ENCODE data around the gene MAB21L4.

The MAB21L4 gene

GRCh38 chr2:240893363-240893844 lies 2.6 kb downstream of the MAB21L4 start:
- DNase-seq, result no peak

- no peak for DNase-seq
Measured at GRCh38 chr2:240892925-240893324, 3.0 kb downstream of the MAB21L4 start.

- no peak for DNase-seq
Measured at GRCh38 chr2:240892356-240892755, 3.6 kb downstream of the MAB21L4 start.

- no peak for DNase-seq
Measured at GRCh38 chr2:240891492-240892340, 4.2 kb downstream of the MAB21L4 start.

- DNase-seq, result no peak
Measured at GRCh38 chr2:240890691-240891090, 5.3 kb downstream of the MAB21L4 start.

- DNase-seq, result no peak
Measured at GRCh38 chr2:240889601-240890560, 6.1 kb downstream of the MAB21L4 start.

GRCh38 chr2:240888890-240889573 lies 6.9 kb downstream of the MAB21L4 start:
- DNase-seq, result no peak

GRCh38 chr2:240888130-240888889 lies 7.6 kb downstream of the MAB21L4 start:
- DNase-seq, result no peak

GRCh38 chr2:240887631-240888030 lies 8.3 kb downstream of the MAB21L4 start:
- no peak for DNase-seq

GRCh38 chr2:240886678-240887609 lies 9.0 kb downstream of the MAB21L4 start:
- DNase-seq, result no peak

- peak; percentile 33 for DNase-seq
Measured at GRCh38 chr2:240886023-240886565, 9.9 kb downstream of the MAB21L4 start.

GRCh38 chr2:240885566-240885965 lies 10.4 kb downstream of the MAB21L4 start:
- DNase-seq, result no peak

GRCh38 chr2:240884745-240885144 lies 11.2 kb downstream of the MAB21L4 start:
- DNase-seq, result no peak

GRCh38 chr2:240884221-240884620 lies 11.7 kb downstream of the MAB21L4 start:
- no peak for DNase-seq

- DNase-seq, result no peak
Measured at GRCh38 chr2:240881913-240882312, 14.0 kb downstream of the MAB21L4 start.

- DNase-seq, result no peak
Measured at GRCh38 chr2:240879105-240879504, 16.9 kb downstream of the MAB21L4 start.

GRCh38 chr2:240878341-240878936 lies 17.5 kb downstream of the MAB21L4 start:
- DNase-seq, result no peak

GRCh38 chr2:240877460-240878340 lies 18.3 kb downstream of the MAB21L4 start:
- DNase-seq, result no peak
